Fibroblast of upper back skin (primary cell): ENCODE data around the gene SYNE3.

Experiments used
- DNase-seq: peaks from one replicate; pipeline ENCODE4 v3.0.0-alpha.2; 2013

Gene SYNE3

GRCh38 chr14:95516554-95517181 lies at the start of gene SYNE3:
SYNE3 (minus strand) TSS chr14:95516650; CDS start chr14:95475821, 40,829 bp downstream.
- DNase-seq: no peak

DNA sequence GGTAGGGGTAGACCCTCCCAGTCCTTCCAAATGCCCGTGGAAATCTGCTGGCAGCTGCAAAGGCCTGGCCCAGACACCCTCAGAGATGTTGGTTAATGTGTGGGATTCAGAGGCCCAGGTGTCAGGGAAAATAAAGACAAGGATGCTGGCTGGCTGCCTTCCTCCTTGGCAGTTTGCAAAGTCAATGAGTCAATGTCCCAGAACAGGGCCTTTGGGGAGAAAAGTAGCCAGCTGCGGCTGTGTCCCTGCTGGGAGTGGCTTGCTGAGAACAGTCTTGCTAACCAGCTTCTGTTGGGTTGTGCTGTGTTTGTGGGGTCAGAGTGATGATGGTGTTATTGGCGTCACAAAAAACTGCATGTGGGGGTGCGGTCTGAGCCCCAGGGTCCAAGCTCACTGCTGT lies 47.6 kb upstream of the SYNE3 start:
- no peak for DNase-seq

GRCh38 chr14:95562892-95563685 lies 46.6 kb upstream of the SYNE3 start:
- no peak for DNase-seq

DNA sequence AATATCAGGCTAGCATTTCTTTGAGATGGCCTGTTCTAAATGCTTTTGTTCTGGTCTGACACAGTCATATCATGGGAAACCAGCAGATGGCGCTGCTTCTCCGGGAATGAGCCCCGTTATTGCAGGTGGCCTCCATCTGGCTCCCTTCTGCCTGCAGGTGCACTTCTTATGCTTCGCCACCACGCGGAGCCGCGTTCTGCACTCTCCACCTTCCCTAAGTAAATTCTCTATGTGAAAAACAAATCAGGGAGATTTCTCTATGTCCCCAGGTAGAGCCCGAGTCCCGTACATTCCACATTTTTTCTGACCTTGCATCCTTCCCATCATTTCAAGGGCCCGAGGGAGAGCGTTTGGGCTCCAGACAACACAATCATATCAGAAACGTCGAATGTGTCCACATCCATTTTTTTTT lies 44.6 kb upstream of the SYNE3 start:
- peak; percentile 73 for DNase-seq

- no peak for DNase-seq
Measured at GRCh38 chr14:95559203-95559602, 42.8 kb upstream of the SYNE3 start.

- DNase-seq: no peak
Measured at GRCh38 chr14:95557832-95558231, 41.4 kb upstream of the SYNE3 start.

GRCh38 chr14:95557291-95557690 lies 40.8 kb upstream of the SYNE3 start:
- DNase-seq: no peak

DNA sequence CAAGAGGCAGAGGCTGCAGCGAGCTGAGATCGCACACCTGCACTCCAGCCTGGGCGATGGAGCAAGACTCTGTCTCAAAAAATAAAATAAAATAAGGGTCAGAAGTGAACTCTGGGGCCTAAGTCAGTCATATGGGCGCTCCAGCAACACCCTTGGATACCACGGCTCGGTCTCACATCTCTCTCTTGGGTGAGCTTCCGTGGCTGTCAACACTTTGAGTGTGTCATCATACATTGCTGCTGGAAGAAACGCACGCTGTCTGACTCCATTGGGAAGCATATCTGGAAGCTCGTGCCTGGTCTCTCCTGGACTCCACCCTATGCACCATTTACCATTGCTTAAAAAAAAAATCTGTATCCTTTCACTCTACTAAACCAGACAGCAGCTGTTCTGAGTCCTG lies 38.6 kb upstream of the SYNE3 start:
- no peak for DNase-seq

DNA sequence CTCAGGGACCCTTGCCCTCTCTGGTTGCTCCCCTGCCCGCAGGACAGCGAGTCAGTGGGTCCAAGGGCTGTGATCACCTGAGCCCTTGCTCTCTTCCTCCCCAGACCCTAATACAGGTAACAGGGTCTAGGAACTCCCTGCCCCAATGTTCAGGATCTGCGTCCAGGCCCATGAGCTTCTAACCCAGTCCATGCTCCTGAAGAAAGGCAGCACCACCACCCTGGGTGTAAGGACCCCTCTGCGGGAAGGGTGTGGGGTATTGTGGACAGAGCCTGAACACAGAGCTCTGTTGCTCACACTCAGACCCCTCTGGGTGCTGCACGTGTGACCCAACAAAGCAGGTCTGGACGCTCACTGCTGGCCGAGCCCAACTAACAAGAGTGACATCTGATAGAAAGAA lies 36.7 kb upstream of the SYNE3 start:
- no peak for DNase-seq

DNA sequence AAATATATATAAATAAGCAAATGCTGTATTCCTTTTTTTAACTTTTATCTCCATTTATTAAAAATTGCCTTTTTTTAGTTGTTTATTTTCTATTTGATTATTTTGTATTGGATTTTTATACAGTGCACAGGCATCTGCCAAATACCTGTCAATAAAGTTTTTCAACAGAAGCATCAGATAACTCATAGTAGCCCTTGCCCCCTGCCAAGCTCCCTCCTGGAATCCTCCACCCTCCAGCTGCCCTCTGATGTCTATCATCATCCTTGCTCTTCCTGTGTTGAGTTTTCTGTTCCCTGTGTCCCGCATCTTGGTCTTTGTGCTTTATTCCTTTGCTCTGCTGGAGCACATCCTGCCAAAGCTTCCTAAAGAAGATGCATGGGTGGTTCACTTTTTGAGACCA lies 35.0 kb upstream of the SYNE3 start:
- DNase-seq: no peak

GRCh38 chr14:95549656-95550585 lies 33.5 kb upstream of the SYNE3 start:
- DNase-seq: no peak

GRCh38 chr14:95548328-95548929 lies 32.0 kb upstream of the SYNE3 start:
- DNase-seq: no peak

DNA sequence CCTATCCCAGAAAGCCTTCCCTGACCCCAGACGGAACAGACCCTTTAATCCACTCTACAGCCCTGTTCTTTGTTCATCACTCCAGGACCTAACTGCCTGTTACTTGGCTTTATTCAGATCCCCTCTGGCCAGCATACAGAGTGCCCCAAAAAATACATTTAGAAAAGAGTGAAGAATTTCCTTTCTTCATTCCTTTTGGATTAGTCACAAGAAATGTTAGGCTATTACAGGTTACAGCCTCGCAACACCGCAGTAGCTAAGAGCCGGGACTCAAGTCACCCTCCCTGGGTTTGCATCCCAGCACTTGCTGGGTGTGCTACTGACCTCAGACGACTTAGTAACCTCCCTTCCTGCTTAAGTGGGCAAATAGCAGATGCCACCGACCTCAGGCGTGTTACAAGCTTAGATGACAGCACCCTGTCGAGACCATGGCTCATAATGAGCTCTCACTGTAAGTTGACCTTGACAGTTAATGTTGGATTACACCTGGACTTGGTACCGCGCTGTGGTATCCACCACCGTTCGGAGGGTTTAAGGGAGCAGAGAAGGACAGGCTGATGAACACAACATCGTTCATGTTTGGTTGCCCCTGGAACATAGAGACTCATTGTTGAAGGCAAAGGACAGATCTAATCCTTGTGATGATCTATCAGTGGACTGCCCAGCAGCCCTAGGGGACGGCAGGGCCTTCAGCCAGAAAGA lies 31.3 kb upstream of the SYNE3 start:
- DNase-seq: peak; percentile 52

GRCh38 chr14:95547272-95547625 lies 30.8 kb upstream of the SYNE3 start:
- no peak for DNase-seq

DNA sequence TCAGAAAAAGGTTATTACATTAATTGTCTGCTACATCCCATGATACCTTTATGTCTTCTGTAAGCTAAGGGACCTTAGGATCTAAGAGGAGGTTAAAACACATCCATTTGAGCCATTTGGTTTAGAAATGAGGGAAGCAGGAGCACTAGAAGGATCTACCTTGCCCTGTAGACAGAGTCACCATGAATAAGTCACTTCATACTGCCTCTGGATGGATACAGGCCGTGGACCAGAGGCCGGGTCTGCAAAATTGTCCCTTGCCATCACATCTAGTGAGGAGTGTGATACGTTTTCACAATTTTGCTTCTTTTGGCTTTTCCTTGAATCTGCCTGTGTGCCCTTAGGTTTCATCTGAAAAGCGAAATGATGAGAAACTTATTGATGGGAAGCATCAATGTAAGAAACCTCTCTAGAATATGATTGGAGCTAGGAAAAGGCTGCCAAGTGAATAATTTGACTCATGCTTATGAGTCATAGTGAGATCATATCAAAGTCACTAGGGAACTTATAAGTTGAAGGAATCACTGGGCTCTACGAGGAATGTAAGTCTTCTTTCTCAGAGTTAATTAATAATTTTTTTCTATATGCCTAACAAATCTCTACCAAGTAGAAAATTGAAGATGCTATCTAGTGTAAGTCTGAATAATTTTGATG lies 29.2 kb upstream of the SYNE3 start:
- DNase-seq: peak; percentile 76

GRCh38 chr14:95544588-95544987 lies 28.1 kb upstream of the SYNE3 start:
- no peak for DNase-seq

GRCh38 chr14:95543021-95543420 lies 26.6 kb upstream of the SYNE3 start:
- DNase-seq: no peak

- DNase-seq: no peak
Measured at GRCh38 chr14:95541932-95542930, 25.8 kb upstream of the SYNE3 start.

DNA sequence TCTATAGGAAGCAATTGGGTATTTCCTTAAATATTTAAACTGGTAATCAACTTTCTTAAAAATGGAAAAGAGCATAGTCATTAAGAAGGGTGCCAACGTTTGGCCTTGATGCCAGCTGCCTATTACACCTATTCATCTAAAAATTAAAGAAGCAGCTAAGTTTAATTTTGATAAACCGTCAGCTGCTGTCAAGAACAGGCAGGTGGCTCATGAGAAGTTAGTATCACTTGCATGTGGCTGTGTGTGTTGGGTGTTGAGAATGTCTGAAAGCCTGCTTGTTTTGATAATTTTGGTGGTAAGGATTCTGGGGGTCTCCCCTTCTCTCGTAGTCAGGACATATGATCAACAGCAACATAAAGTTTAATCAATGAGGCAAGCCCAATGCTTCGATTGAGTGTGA lies 24.9 kb upstream of the SYNE3 start:
- no peak for DNase-seq

DNA sequence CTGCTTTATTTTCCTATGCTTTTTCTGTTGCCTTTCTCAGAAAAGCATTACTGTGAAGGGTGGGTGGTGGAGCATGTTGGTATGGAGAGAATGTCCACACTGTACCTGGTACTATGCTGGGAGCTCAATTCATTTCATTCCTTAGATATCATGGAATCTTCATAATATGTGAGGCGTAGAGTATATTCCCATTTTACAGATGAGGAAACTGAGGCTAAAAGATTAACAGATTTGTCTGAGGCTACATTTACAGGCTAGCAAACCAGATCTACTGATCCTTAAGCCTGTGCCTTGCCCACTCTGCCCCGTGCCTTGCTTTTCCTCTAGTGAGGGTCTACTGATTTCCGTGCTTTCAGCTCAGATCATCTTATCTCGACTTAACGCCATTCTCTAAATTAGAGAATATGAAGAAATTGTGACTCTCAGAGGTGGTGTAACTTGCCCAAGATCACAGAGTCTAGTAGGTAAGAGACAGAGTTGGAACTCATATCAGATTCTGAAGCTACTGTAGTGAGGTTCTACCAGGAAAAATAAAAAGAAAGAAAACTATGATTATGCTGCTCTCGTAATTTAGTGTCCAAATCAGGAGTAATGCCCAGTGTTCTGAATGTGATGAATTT lies 23.9 kb upstream of the SYNE3 start:
- no peak for DNase-seq
